ENCODE results near the gene SLC6A13.

Gene SLC6A13

GRCh38 chr12:179131-179884 is 83.3 kb downstream of the SLC6A13 start:
- H3K4me3 ChIP-seq (ENCODE audit: low read length in 2 of 2) = no peak overlapping the region
- H3K9ac ChIP-seq (ENCODE audit: low read length in 2 of 2) = no peak overlapping the region
- H3K27me3 ChIP-seq (ENCODE audit: control insufficient read depth in 1 of 2, insufficient read depth in 2 of 2, low read length in 2 of 2) = peaks cover 10 to 15% of the 10 kb centered on the region in 2 donors
- H3K27ac ChIP-seq (ENCODE audit: low read length) = no peak overlapping the region
- no peaks in the 10 kb centered on the region for H3K9me3 ChIP-seq (ENCODE audit: control insufficient read depth in 2 of 2, low read length in 2 of 2)
- peaks cover 10% of the 10 kb centered on the region for H3K4me1 ChIP-seq (ENCODE audit: control insufficient read depth, insufficient read depth, low read length)
- no peaks in the 10 kb centered on the region for H3K36me3 ChIP-seq (ENCODE audit: control insufficient read depth in 2 of 2, insufficient read depth in 2 of 2, low read length in 2 of 2)

- no peak overlapping the region for H3K27ac ChIP-seq (ENCODE audit: low read length)
- peaks cover 10 to 15% of the 10 kb centered on the region in 2 donors for H3K27me3 ChIP-seq (ENCODE audit: control insufficient read depth in 1 of 2, insufficient read depth in 2 of 2, low read length in 2 of 2)
- no peak overlapping the region for H3K9ac ChIP-seq (ENCODE audit: low read length in 2 of 2)
These were observed 83.9 kb downstream of the SLC6A13 start for GRCh38 chr12:178829-179109.

GRCh38 chr12:177980-178828 is 84.4 kb downstream of the SLC6A13 start:
- Histone ChIP-seq H3K4me3 (ENCODE audit: low read length in 2 of 2) (no peak overlapping the region), H3K4me1 (ENCODE audit: control insufficient read depth, insufficient read depth, low read length) (peaks cover 10% of the 10 kb centered on the region), H3K9me3 (ENCODE audit: control insufficient read depth in 2 of 2, low read length in 2 of 2) (no peaks in the 10 kb centered on the region), H3K36me3 (ENCODE audit: control insufficient read depth in 2 of 2, insufficient read depth in 2 of 2, low read length in 2 of 2) (no peaks in the 10 kb centered on the region), H3K9ac (ENCODE audit: low read length in 2 of 2) (no peak overlapping the region), H3K27me3 (ENCODE audit: control insufficient read depth in 1 of 2, insufficient read depth in 2 of 2, low read length in 2 of 2) (peaks cover 10 to 15% of the 10 kb centered on the region in 2 donors), H3K27ac (ENCODE audit: low read length) (no peak overlapping the region)

More at GRCh38 chr12:178829-179109, 83.9 kb downstream of the SLC6A13 start:
- H3K4me1 ChIP-seq (ENCODE audit: control insufficient read depth, insufficient read depth, low read length) = peaks cover 10% of the 10 kb centered on the region
- H3K9me3 ChIP-seq (ENCODE audit: control insufficient read depth in 2 of 2, low read length in 2 of 2) = no peaks in the 10 kb centered on the region
- no peak overlapping the region for H3K4me3 ChIP-seq (ENCODE audit: low read length in 2 of 2)
- no peaks in the 10 kb centered on the region for H3K36me3 ChIP-seq (ENCODE audit: control insufficient read depth in 2 of 2, insufficient read depth in 2 of 2, low read length in 2 of 2)

- no peak overlapping the region for H3K9ac ChIP-seq (ENCODE audit: low read length in 2 of 2)
- no peak overlapping the region for H3K27ac ChIP-seq (ENCODE audit: low read length)
- no peaks in the 10 kb centered on the region for H3K9me3 ChIP-seq (ENCODE audit: control insufficient read depth in 2 of 2, low read length in 2 of 2)
- H3K4me3 ChIP-seq (ENCODE audit: low read length in 2 of 2) = no peak overlapping the region
- peaks cover 10% of the 10 kb centered on the region for H3K4me1 ChIP-seq (ENCODE audit: control insufficient read depth, insufficient read depth, low read length)
- H3K36me3 ChIP-seq (ENCODE audit: control insufficient read depth in 2 of 2, insufficient read depth in 2 of 2, low read length in 2 of 2) = no peaks in the 10 kb centered on the region
- peaks cover 10 to 15% of the 10 kb centered on the region in 2 donors for H3K27me3 ChIP-seq (ENCODE audit: control insufficient read depth in 1 of 2, insufficient read depth in 2 of 2, low read length in 2 of 2)
These were observed 85.2 kb downstream of the SLC6A13 start for GRCh38 chr12:177336-177979.

- H3K9ac ChIP-seq (ENCODE audit: low read length in 2 of 2) = no peak overlapping the region
- no peak overlapping the region for H3K4me3 ChIP-seq (ENCODE audit: low read length in 2 of 2)
- H3K36me3 ChIP-seq (ENCODE audit: control insufficient read depth in 2 of 2, insufficient read depth in 2 of 2, low read length in 2 of 2) = no peaks in the 10 kb centered on the region
- peaks cover 8% of the 10 kb centered on the region for H3K4me1 ChIP-seq (ENCODE audit: control insufficient read depth, insufficient read depth, low read length)
- peaks cover 12 to 18% of the 10 kb centered on the region in 2 donors for H3K27me3 ChIP-seq (ENCODE audit: control insufficient read depth in 1 of 2, insufficient read depth in 2 of 2, low read length in 2 of 2)
- no peaks in the 10 kb centered on the region for H3K9me3 ChIP-seq (ENCODE audit: control insufficient read depth in 2 of 2, low read length in 2 of 2)
- H3K27ac ChIP-seq (ENCODE audit: low read length) = no peak overlapping the region
These were observed 86.1 kb downstream of the SLC6A13 start for GRCh38 chr12:176321-177181.

GRCh38 chr12:175759-176158 is 86.9 kb downstream of the SLC6A13 start:
- no peak overlapping the region for H3K4me3 ChIP-seq (ENCODE audit: low read length in 2 of 2)
- H3K9me3 ChIP-seq (ENCODE audit: control insufficient read depth in 2 of 2, low read length in 2 of 2) = no peaks in the 10 kb centered on the region
- peaks cover 13 to 18% of the 10 kb centered on the region in 2 donors for H3K27me3 ChIP-seq (ENCODE audit: control insufficient read depth in 1 of 2, insufficient read depth in 2 of 2, low read length in 2 of 2)
- H3K9ac ChIP-seq (ENCODE audit: low read length in 2 of 2) = no peak overlapping the region
- H3K27ac ChIP-seq (ENCODE audit: low read length) = no peak overlapping the region
- H3K4me1 ChIP-seq (ENCODE audit: control insufficient read depth, insufficient read depth, low read length) = peaks cover 8% of the 10 kb centered on the region
- no peaks in the 10 kb centered on the region for H3K36me3 ChIP-seq (ENCODE audit: control insufficient read depth in 2 of 2, insufficient read depth in 2 of 2, low read length in 2 of 2)

- H3K36me3 ChIP-seq (ENCODE audit: control insufficient read depth in 2 of 2, insufficient read depth in 2 of 2, low read length in 2 of 2) = no peaks in the 10 kb centered on the region
- peaks cover 13 to 18% of the 10 kb centered on the region in 2 donors for H3K27me3 ChIP-seq (ENCODE audit: control insufficient read depth in 1 of 2, insufficient read depth in 2 of 2, low read length in 2 of 2)
- H3K27ac ChIP-seq (ENCODE audit: low read length) = no peak overlapping the region
- no peak overlapping the region for H3K9ac ChIP-seq (ENCODE audit: low read length in 2 of 2)
- no peak overlapping the region for H3K4me3 ChIP-seq (ENCODE audit: low read length in 2 of 2)
- H3K4me1 ChIP-seq (ENCODE audit: control insufficient read depth, insufficient read depth, low read length) = peaks cover 8% of the 10 kb centered on the region
- no peaks in the 10 kb centered on the region for H3K9me3 ChIP-seq (ENCODE audit: control insufficient read depth in 2 of 2, low read length in 2 of 2)
These were observed 87.4 kb downstream of the SLC6A13 start for GRCh38 chr12:175250-175649.

GRCh38 chr12:174596-174995 is 88.0 kb downstream of the SLC6A13 start:
- no peak overlapping the region for H3K27ac ChIP-seq (ENCODE audit: low read length)
- H3K9me3 ChIP-seq (ENCODE audit: control insufficient read depth in 2 of 2, low read length in 2 of 2) = no peaks in the 10 kb centered on the region
- H3K4me3 ChIP-seq (ENCODE audit: low read length in 2 of 2) = no peak overlapping the region
- peaks cover 13 to 15% of the 10 kb centered on the region in 2 donors for H3K27me3 ChIP-seq (ENCODE audit: control insufficient read depth in 1 of 2, insufficient read depth in 2 of 2, low read length in 2 of 2)
- no peaks in the 10 kb centered on the region for H3K36me3 ChIP-seq (ENCODE audit: control insufficient read depth in 2 of 2, insufficient read depth in 2 of 2, low read length in 2 of 2)
- no peak overlapping the region for H3K9ac ChIP-seq (ENCODE audit: low read length in 2 of 2)
- peaks cover 8% of the 10 kb centered on the region for H3K4me1 ChIP-seq (ENCODE audit: control insufficient read depth, insufficient read depth, low read length)

GRCh38 chr12:174124-174523 is 88.5 kb downstream of the SLC6A13 start:
- Histone ChIP-seq H3K4me3 (ENCODE audit: low read length in 2 of 2) (no peak overlapping the region), H3K9me3 (ENCODE audit: control insufficient read depth in 2 of 2, low read length in 2 of 2) (no peaks in the 10 kb centered on the region), H3K9ac (ENCODE audit: low read length in 2 of 2) (no peak overlapping the region), H3K4me1 (ENCODE audit: control insufficient read depth, insufficient read depth, low read length) (peaks cover 6% of the 10 kb centered on the region), H3K27me3 (ENCODE audit: control insufficient read depth in 1 of 2, insufficient read depth in 2 of 2, low read length in 2 of 2) (peaks cover 13 to 15% of the 10 kb centered on the region in 2 donors), H3K36me3 (ENCODE audit: control insufficient read depth in 2 of 2, insufficient read depth in 2 of 2, low read length in 2 of 2) (no peaks in the 10 kb centered on the region), H3K27ac (ENCODE audit: low read length) (no peak overlapping the region)

GRCh38 chr12:172732-173161 is 89.9 kb downstream of the SLC6A13 start:
- Histone ChIP-seq H3K4me1 (ENCODE audit: control insufficient read depth, insufficient read depth, low read length) (peaks cover 6% of the 10 kb centered on the region), H3K36me3 (ENCODE audit: control insufficient read depth in 2 of 2, insufficient read depth in 2 of 2, low read length in 2 of 2) (no peaks in the 10 kb centered on the region), H3K4me3 (ENCODE audit: low read length in 2 of 2) (no peak overlapping the region), H3K9ac (ENCODE audit: low read length in 2 of 2) (no peak overlapping the region), H3K27ac (ENCODE audit: low read length) (no peak overlapping the region), H3K9me3 (ENCODE audit: control insufficient read depth in 2 of 2, low read length in 2 of 2) (no peaks in the 10 kb centered on the region), H3K27me3 (ENCODE audit: control insufficient read depth in 1 of 2, insufficient read depth in 2 of 2, low read length in 2 of 2) (peaks cover 7 to 10% of the 10 kb centered on the region in 2 donors)
